ENCODE measurements around the gene CUL1.
"Not testable (repeated sequence)": the region's sequence is repeated elsewhere in the genome, so short reads cannot be mapped to it uniquely, and the experiment has no call there.

Gene CUL1

GRCh38 chr7:148697256-148698006, 1.3 kb upstream of the CUL1 start:
- DNase-seq (ENCODE audit: low read depth), result no peak

GRCh38 chr7:148698007-148698396, 701 bp upstream of the CUL1 start:
- DNase-seq (ENCODE audit: low read depth), result no peak

GRCh38 chr7:148699024-148699781, 500 bp downstream of the CUL1 start:
- DNase-seq (ENCODE audit: low read depth), result peak; percentile 29

- no peak for DNase-seq (ENCODE audit: low read depth)
Measured at GRCh38 chr7:148699782-148700629, 1.3 kb downstream of the CUL1 start.

- DNase-seq (ENCODE audit: low read depth), result peak; percentile 35
Measured at GRCh38 chr7:148700661-148701064, 2.0 kb downstream of the CUL1 start.

- no peak for DNase-seq (ENCODE audit: low read depth)
Measured at GRCh38 chr7:148701414-148701813, 2.7 kb downstream of the CUL1 start.

- DNase-seq (ENCODE audit: low read depth), result no peak
Measured at GRCh38 chr7:148702876-148703670, 4.4 kb downstream of the CUL1 start.

GRCh38 chr7:148703671-148703962, 4.9 kb downstream of the CUL1 start:
- DNase-seq (ENCODE audit: low read depth), result not testable (repeated sequence)

GRCh38 chr7:148704189-148704588, 5.5 kb downstream of the CUL1 start:
- DNase-seq (ENCODE audit: low read depth), result no peak

GRCh38 chr7:148704970-148705369, 6.3 kb downstream of the CUL1 start:
- DNase-seq (ENCODE audit: low read depth), result no peak

GRCh38 chr7:148706368-148706767, 7.7 kb downstream of the CUL1 start:
- no peak for DNase-seq (ENCODE audit: low read depth)

GRCh38 chr7:148708026-148708885, 9.6 kb downstream of the CUL1 start:
- no peak for DNase-seq (ENCODE audit: low read depth)

GRCh38 chr7:148709014-148709413, 10.3 kb downstream of the CUL1 start:
- DNase-seq (ENCODE audit: low read depth), result no peak

- not testable (repeated sequence) for DNase-seq (ENCODE audit: low read depth)
Measured at GRCh38 chr7:148710426-148710825, 11.7 kb downstream of the CUL1 start.

GRCh38 chr7:148711191-148712102, 12.7 kb downstream of the CUL1 start:
- no peak for DNase-seq (ENCODE audit: low read depth)

- no peak for DNase-seq (ENCODE audit: low read depth)
Measured at GRCh38 chr7:148712678-148713329, 14.1 kb downstream of the CUL1 start.

- no peak for DNase-seq (ENCODE audit: low read depth)
Measured at GRCh38 chr7:148714498-148714897, 15.8 kb downstream of the CUL1 start.

GRCh38 chr7:148715027-148715426, 16.3 kb downstream of the CUL1 start:
- DNase-seq (ENCODE audit: low read depth), result no peak

GRCh38 chr7:148717266-148717793, 18.6 kb downstream of the CUL1 start:
- DNase-seq (ENCODE audit: low read depth), result no peak
